Measurements from ENCODE around the gene CELSR1.

CELSR1 gene

DNA sequence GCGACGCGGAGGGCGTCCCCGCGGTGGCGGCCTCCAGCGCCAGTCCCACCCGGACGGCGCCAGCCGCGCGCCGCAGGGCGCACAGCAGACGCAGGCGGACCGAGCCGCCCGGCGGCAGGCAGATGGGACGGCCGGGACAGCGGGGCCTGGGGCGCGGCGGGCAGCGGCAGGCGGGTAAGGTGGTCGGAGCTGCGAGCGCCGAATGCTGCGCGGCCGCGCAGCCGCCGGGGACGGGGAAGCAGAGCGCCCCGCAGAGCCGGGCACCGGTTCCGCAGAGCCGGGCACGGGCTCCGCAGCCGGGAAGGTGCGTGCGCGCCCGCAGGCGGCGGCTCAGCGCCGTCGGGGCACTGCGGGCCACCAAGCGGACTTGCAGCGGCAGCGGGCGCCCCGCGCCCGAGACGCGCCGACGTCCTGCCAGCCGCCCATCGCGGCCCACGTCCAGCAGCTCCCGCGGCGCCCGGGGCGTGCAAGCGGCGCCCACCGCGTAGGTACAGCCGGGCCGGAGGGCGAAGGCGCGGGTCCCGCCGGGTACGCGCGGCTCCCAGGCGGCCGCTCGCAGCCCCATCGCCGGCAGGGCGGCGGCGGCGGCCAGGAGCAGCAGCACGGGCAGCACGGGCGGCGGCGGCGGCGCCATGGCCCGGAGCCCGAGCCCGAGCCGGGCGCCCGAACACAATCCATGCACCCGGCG, 739 bp downstream of the CELSR1 start:
- peak overlapping the region; percentile 38; the same call in 1 of the 2 replicates for H3K4me3 ChIP-seq (replicated peaks; ENCODE audit: insufficient read depth, low read length)
- DNase-seq (ENCODE audit: low read depth in 1 of 2, low spot score in 1 of 2) = no peak
- TF ChIP-seq, protein P1, sequence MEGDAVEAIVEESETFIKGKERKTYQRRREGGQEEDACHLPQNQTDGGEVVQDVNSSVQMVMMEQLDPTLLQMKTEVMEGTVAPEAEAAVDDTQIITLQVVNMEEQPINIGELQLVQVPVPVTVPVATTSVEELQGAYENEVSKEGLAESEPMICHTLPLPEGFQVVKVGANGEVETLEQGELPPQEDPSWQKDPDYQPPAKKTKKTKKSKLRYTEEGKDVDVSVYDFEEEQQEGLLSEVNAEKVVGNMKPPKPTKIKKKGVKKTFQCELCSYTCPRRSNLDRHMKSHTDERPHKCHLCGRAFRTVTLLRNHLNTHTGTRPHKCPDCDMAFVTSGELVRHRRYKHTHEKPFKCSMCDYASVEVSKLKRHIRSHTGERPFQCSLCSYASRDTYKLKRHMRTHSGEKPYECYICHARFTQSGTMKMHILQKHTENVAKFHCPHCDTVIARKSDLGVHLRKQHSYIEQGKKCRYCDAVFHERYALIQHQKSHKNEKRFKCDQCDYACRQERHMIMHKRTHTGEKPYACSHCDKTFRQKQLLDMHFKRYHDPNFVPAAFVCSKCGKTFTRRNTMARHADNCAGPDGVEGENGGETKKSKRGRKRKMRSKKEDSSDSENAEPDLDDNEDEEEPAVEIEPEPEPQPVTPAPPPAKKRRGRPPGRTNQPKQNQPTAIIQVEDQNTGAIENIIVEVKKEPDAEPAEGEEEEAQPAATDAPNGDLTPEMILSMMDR (IDR thresholded peaks at IDR 0.05; ENCODE audit: insufficient read depth, low read length) = no peak
- TF ChIP-seq SPI1 (IDR thresholded peaks at IDR 0.05; ENCODE audit: borderline replicate concordance, low read depth) (no peak), POLR2AphosphoS5 (IDR thresholded peaks at IDR 0.05; ENCODE audit: low read depth) (no peak), REST (IDR thresholded peaks at IDR 0.05; ENCODE audit: insufficient replicate concordance, low read depth) (no peak), GABPA (IDR thresholded peaks at IDR 0.05; ENCODE audit: low read depth) (no peak)
- H3K27ac ChIP-seq (replicated peaks) = no peak overlapping the region
- peaks cover 19% of the 10 kb centered on the region for H3K27me3 ChIP-seq (ENCODE audit: insufficient read depth, poor library complexity, severe bottlenecking)

- Histone ChIP-seq H3K27me3 (ENCODE audit: insufficient read depth, poor library complexity, severe bottlenecking) (peaks cover 19% of the 10 kb centered on the region), H3K4me3 (replicated peaks; ENCODE audit: insufficient read depth, low read length) (no peak overlapping the region), H3K27ac (replicated peaks) (no peak overlapping the region)
- no peak for DNase-seq (ENCODE audit: low read depth in 1 of 2, low spot score in 1 of 2)
- TF ChIP-seq, protein P1 (IDR thresholded peaks at IDR 0.05; ENCODE audit: insufficient read depth, low read length) = no peak
- TF ChIP-seq POLR2AphosphoS5 (IDR thresholded peaks at IDR 0.05; ENCODE audit: low read depth) = no peak
- TF ChIP-seq REST (IDR thresholded peaks at IDR 0.05; ENCODE audit: insufficient replicate concordance, low read depth) = no peak
- TF ChIP-seq GABPA (IDR thresholded peaks at IDR 0.05; ENCODE audit: low read depth) = no peak
- TF ChIP-seq SPI1 (IDR thresholded peaks at IDR 0.05; ENCODE audit: borderline replicate concordance, low read depth) = no peak
Observed at GRCh38 chr22:46535876-46536536, 1.4 kb downstream of the CELSR1 start.

GRCh38 chr22:46534901-46535630, 2.4 kb downstream of the CELSR1 start:
- DNase-seq (ENCODE audit: low read depth in 1 of 2, low spot score in 1 of 2) = no peak
- Histone ChIP-seq H3K27ac (replicated peaks) (no peak overlapping the region), H3K27me3 (ENCODE audit: insufficient read depth, poor library complexity, severe bottlenecking) (peaks cover 19% of the 10 kb centered on the region), H3K4me3 (replicated peaks; ENCODE audit: insufficient read depth, low read length) (no peak overlapping the region)
- TF ChIP-seq POLR2AphosphoS5 (IDR thresholded peaks at IDR 0.05; ENCODE audit: low read depth) = no peak
- TF ChIP-seq SPI1 (IDR thresholded peaks at IDR 0.05; ENCODE audit: borderline replicate concordance, low read depth) = no peak
- TF ChIP-seq, protein P1 (IDR thresholded peaks at IDR 0.05; ENCODE audit: insufficient read depth, low read length) = no peak
- no peak for TF ChIP-seq GABPA (IDR thresholded peaks at IDR 0.05; ENCODE audit: low read depth)
- TF ChIP-seq REST (IDR thresholded peaks at IDR 0.05; ENCODE audit: insufficient replicate concordance, low read depth) = no peak
